Activated T-cell treated with anti-CD3 and anti-CD28 coated beads, Interleukin-2, amount 50 U/mL, for 1 hour (primary cell): ENCODE measurements around the gene TRERF1.
A peak's percentile ranks its signal among the peaks of the same experiment; 100 is the strongest.

Experiments used
- DNase-seq: peaks from one replicate; pipeline ENCODE4 v3.0.0-alpha.2; 2020

Gene TRERF1

GRCh38 chr6:42419490-42420280 lies 32.0 kb downstream of the TRERF1 start:
- DNase-seq: no peak

- DNase-seq: no peak
Measured at GRCh38 chr6:42418724-42419123, 33.0 kb downstream of the TRERF1 start.

DNA sequence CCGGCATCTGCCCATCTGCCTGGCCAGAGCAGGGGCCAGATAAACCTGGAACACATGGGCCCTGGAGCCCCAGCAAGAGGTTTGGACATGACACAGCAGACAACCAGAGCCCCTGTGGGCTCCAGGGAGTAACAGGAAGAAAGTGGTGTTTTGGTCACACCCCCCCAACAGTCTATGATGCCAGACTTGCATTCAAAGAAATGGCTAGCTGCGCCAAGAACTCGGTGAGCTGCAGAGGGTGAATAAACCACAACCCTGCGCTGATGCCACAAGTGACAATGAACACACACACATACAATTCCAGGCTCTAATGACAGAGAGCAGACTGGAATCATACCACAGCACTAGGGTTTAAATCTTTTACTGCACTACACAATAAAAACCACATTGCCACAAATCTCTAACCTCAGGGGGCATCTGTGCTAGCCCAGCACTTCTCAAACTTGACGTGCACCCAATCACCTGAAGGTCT lies 34.0 kb downstream of the TRERF1 start:
- peak; percentile 51 for DNase-seq

DNA sequence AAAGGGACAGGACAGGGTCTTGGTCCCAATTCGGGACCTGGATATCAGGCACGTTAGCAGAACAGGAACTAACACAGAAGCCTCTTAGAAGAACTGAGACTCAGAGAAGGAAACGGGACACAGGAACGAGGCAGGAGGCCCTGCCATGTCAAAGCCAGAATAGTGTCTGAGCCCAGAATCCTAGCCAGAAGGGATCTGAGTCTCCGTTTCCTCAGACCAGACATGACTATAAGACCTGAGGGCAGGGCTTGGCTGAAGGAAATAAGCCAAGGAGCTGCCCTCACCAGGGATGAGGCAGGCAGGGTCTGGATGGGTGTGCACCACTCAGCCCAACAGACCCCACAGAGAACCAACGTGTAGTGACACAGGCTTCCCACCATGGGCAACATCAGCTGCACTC lies 40.3 kb downstream of the TRERF1 start:
- DNase-seq: no peak

- no peak for DNase-seq
Measured at GRCh38 chr6:42410861-42411260, 40.9 kb downstream of the TRERF1 start.

- DNase-seq: no peak
Measured at GRCh38 chr6:42409581-42409980, 42.1 kb downstream of the TRERF1 start.

GRCh38 chr6:42407379-42407778 lies 44.3 kb downstream of the TRERF1 start:
- DNase-seq: no peak

DNA sequence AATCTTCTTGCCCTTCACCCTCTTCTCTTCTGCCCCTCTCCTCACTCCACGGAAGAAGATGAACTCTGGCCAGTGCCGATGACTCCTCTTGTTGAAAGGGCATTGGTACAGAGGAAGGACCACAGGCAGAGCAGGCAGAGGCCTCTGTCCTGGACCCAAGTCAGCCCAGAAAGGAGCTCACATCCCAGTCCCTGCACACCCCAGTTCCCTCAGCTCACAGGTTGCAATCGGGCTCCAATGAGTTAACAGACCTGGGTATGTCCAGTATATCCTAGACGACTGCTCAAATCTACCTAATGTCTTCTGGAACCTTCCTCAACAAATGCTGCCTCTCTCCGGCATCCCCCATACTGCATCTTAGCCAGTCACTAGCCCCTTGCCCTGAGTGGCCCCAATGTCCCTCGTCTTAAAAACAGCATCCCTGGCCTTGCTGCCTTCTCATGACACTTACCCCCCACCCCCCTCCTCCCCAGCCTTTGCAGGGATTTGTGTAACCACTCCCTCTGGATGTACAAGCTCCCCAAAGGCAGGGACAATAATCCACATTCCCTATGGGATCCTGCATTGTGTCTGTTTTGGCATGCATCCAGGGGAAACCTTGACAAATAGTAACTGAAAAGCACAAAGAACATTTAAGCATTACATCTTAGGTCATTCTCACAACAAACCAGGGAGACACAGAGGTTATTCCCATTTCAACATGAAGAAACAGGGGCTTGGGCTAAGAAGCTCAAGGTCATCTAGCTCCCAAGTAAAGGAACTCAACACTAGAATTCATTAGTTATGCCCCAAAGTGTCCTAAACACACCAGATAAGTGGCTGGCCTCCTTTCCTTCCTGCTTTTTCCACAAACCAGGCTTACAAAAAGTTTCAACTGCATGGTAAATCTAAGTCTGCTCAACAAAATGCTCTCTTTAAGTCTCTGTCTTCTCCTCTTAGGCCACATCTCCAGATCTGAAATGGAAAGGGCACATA lies 45.1 kb downstream of the TRERF1 start:
- no peak for DNase-seq

GRCh38 chr6:42405021-42405420 lies 46.7 kb downstream of the TRERF1 start:
- no peak for DNase-seq

- no peak for DNase-seq
Measured at GRCh38 chr6:42404484-42404883, 47.2 kb downstream of the TRERF1 start.

- DNase-seq: no peak
Measured at GRCh38 chr6:42403831-42404230, 47.9 kb downstream of the TRERF1 start.

- DNase-seq: no peak
Measured at GRCh38 chr6:42403421-42403820, 48.3 kb downstream of the TRERF1 start.

DNA sequence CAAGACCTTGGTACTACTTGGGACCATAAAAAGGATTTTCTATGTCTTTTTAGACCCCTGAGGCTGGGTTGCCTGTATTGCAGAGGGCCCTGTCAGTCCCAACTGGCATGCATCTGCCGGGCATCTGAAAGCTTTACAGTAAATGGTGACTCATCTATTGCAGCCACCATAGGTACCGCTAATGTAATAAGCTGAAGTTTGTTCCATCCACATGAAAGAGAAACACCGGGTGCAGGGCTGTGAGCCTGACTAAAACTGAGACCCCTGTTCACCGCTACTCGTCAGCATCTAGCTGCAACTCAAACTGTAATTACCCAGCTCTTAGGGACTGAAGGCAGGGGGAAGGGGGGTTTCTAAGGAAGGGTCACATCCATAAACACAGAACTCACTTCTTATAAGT lies 49.5 kb downstream of the TRERF1 start:
- DNase-seq: no peak

DNA sequence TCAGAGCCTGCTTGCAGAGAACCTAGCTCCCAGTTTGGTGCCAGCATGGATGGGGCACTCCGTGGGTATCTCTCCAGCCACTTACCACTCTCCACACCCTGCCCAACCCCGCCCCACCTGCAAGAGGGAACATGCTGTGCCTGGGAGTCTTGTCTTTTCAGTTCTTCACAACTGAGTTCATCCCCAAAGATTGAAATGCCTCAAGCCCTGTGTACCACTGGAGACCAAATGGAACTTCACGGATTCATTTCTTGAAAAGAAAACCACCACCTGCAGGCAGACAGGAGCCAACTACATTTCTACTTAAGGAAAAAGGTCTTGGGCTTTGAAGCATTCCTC lies 50.1 kb downstream of the TRERF1 start:
- DNase-seq: no peak

- peak; percentile 8 for DNase-seq
Measured at GRCh38 chr6:42400886-42401612, 50.7 kb downstream of the TRERF1 start.

- no peak for DNase-seq
Measured at GRCh38 chr6:42400061-42400760, 51.5 kb downstream of the TRERF1 start.

- peak; percentile 22 for DNase-seq
Measured at GRCh38 chr6:42396720-42397119, 55.0 kb downstream of the TRERF1 start.

DNA sequence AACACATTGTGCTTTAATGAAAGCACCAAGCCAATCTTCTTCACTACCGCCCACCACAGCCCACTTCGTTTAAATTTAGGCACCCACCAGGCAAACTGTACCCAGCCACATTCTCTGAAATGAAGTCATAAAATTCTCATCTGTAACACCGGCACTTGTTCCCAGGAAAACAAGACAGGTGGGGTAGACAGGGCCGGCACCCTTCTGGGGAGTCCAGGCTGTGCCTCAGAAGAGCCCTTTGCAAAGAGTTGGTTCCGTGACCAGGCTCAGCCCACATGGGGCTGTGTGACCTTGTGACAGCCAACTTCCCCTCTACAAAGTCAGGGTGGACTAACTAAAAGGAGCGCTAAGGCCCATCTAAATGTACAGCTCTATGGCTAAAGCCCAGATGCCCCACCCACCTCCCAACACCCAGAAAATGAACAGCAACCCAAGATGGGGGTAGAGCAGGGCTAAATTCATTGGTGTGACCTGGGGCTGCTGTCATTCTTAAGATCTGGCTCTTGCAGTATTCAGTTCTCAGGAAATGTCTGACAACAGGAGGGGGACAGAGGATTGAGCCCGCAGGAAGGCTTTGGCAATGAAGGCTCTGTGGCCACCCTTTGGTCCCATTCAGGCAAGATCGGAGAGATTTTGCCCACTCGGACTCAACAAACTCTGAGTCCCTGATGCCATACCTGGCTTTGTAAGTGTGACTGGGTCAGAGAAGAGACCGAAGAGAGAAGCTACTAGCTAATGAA lies 56.7 kb downstream of the TRERF1 start:
- peak; percentile 16 for DNase-seq

GRCh38 chr6:42394151-42394550 lies 57.6 kb downstream of the TRERF1 start:
- DNase-seq: peak; percentile 10

DNA sequence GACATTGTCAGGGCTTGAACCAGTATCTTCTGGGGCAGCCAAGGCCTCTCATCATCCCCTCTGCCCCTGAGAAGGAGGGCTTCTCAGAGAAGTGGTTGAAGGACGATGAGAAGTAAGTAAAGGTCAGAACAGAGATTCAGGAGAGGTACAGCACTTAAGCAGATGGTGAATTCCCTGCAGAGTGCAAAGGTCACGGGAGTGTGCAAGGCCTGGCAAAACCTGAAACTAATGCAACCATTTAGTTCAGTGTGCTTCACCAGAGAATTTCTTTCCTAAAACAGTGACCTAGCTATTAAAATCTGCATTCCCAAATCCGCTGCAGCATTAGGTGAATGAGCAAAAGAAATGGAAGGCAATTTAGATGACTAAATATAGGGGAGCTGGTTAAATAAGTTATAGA lies 58.4 kb downstream of the TRERF1 start:
- no peak for DNase-seq

DNA sequence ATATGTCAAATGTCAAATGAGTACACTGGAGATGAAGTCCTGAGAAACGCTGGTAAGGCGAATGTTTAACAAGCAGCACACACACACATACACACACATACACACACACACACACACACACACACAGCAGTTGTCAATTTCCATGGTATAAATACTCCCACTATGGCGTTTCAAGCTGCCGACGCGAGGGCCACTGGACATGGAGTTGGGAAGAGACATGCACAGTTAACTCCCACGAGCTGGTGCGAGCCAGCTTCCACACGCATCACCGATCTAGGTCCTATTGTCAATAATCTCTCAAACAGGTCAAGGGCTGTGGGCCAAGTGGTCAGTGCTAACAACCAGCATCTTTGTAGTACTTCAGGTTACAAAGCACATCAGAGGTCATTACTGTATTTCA lies 58.9 kb downstream of the TRERF1 start:
- no peak for DNase-seq

GRCh38 chr6:42391441-42391840 lies 60.3 kb downstream of the TRERF1 start:
- DNase-seq: peak; percentile 19
